AML-193 (cell line): ENCODE data around the gene CGB3.
"Not testable (repeated sequence)": the region's sequence is repeated elsewhere in the genome, so short reads cannot be mapped to it uniquely, and the experiment has no call there.

ENCODE experiments used
- DNase-seq, 2 experiments: peaks; one replicate each; lab custom pipeline; 2025; lab: John Stamatoyannopoulos, UW

Gene CGB3

DNA sequence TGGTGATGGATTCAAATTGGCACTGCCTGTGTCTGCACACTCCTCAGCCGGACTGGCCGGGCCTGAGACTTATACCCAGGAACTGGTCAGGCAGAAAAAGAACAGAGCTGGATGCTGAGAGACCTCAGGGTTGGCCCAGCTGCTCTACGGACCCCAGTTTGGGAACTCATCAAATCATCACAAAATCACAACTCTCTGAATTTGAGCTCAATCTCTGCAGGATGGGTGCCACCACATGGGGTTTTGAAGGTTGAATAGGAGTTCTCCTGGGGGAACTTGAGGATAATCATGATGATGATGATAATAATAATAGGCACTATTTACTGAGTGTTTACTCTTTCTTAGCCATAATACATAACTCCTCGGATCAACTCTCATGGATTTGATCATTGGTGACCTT, 18.5 kb upstream of the CGB3 start:
- not testable (repeated sequence) for DNase-seq

DNA sequence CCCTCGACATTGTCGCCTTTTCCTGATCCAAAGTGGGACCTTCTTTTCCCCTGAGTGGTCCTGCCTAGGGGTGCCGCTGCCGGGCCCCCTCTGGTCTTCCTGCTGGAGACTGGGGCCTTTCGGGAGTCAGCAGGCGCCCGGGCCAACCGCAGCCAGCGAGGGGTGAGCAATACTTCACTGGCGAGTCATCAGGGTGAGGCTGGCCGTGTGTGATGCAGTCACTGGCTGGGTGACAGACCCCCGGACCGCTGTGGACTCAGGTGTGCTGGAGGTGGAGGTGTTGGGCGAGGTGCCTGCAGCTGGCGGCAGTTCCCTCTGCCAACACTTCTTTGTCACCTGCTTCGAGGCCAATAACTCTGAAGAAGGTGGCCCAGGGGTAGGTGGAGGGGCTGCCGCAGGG, 18.0 kb upstream of the CGB3 start:
- DNase-seq: no peak

DNA sequence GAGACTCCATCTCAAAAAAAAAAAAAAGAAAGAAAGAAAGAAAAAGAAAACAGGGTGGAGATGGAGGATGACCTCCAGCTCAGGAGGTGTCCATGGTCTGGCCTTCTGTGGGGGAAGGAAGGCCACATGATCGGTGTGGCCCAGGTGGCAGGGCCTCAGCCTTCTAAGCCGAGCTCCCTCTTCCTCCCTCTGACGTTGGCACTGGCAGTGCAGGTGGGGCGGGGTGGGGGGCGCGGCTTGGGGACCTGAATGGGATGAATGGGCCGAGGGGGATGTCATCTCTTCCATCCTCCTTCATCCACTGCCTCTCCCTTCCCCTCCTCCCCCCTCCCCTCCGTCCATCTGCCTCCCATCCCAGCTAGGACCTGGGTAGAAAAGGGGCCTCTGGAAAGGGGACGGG, 15.6 kb upstream of the CGB3 start:
- not testable (repeated sequence) for DNase-seq

DNA sequence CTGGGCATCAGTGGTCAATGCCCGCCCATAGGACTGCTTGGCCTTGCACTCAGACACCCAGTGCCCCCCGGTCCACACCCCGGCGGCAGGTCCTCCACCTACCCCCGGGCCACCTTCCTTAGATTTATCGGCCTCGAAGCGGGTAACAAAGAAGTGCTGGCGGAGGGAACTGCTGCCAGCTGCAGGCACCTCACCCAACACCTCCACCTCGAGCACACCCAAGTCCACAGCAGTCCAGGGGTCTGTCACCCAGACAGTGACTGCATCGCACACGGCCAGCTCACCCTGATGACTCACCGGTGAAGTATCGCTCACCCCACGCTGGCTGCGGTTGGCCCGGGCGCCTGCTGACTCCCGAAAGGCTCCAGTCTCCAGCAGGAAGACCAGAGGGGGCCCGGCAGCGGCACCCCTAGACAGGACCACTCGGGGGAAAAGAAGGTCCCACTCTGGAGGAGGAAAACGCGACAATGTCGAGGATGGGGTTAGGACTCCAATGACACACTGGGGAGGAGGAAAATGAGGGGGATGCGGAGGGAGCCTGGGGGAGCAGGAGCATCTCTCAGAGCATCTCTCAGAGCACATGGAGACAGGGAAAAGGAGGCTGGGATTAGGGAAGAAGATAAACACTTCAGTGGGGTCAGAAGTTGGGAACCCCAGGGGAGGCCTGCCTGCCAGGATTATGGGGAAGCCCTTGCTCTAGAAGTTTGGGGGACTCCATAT, 14.6 kb upstream of the CGB3 start:
- DNase-seq: not testable (repeated sequence)

DNA sequence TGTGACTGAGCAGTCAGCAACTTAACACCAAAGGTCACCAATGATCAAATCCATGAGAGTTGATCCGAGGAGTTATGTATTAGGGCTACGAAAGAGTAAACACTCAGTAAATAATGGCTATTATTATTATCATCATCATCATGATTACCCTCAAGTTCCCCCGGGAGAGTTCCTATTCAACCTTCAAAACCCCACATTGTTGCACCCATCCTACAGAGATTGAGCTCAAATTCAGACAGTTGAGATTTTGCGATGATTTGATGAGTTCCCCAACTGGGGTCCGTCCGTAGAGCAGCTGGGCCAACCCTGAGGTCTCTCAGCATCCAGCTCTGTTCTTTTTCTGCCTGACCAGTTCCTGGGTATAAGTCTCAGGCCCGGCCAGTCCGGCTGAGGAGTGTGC, 14.0 kb upstream of the CGB3 start:
- DNase-seq: not testable (repeated sequence)

DNA sequence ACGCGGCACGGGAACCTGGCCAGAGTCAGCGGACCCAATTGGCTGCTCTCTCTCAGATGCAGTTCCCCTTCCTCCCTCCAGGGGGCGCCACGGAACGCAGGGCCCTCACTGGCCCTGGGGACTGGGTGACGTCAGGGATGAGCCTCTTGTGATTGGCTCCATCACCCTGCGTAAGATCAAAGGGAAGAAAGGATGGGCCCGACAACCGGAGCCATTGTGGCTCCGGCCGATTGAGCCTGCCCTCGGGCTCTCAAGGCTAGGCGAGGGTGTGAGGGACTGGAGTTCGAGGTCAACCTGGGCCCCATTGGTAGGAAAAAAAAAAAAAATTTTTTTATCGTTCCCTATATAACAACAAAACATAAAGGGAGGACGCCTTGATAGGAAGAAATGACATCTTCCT, 12.7 kb upstream of the CGB3 start, which contains the start of gene CGB1:
CGB1 (minus strand) TSS at position 81 of the 400 bp plus-strand sequence. CDS start 184 bp downstream, outside the sequence.
- not testable (repeated sequence) for DNase-seq

DNA sequence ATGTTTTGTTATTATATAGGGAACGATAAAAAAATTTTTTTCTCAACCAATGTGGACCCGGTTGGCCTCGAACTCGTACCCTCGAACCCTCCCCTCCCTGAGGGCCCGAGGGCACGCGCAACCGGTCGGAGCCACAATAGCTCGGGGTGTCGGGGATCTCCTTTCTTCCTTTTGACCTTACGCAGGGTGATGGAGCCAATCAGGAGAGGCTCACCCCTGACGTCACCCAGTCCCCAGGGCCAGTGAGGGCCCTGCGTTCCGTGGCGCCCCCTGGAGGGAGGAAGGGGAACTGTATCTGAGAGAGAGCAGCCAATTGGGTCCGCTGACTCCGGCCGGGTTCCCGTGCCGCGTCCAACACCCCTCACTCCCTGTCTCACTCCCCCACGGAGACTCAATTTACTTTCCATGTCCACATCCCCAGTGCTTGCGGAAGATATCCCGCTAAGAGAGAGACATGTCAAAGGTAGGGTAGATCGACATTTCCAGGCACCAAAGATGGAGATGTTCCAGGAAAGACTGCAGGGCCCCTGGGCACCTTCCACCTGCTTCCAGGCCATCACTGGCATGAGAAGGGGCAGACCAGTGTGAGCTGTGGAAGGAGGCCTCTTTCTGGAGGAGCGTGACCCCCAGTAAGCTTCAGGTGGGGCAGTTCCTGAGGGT, 7.6 kb upstream of the CGB3 start, which contains the start of gene CGB2:
CGB2 (plus strand) TSS at position 249 of the 660 bp plus-strand sequence; CDS start at position 455, 206 bp downstream.
- not testable (repeated sequence) for DNase-seq

DNA sequence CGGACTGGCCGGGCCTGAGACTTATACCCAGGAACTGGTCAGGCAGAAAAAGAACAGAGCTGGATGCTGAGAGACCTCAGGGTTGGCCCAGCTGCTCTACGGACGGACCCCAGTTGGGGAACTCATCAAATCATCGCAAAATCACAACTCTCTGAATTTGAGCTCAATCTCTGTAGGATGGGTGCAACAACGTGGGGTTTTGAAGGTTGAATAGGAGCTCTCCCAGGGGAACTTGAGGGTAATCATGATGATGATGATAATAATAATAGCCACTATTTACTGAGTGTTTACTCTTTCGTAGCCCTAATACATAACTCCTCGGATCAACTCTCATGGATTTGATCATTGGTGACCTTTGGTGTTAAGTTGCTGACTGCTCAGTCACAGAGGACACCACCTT, 6.2 kb upstream of the CGB3 start:
- not testable (repeated sequence) for DNase-seq

DNA sequence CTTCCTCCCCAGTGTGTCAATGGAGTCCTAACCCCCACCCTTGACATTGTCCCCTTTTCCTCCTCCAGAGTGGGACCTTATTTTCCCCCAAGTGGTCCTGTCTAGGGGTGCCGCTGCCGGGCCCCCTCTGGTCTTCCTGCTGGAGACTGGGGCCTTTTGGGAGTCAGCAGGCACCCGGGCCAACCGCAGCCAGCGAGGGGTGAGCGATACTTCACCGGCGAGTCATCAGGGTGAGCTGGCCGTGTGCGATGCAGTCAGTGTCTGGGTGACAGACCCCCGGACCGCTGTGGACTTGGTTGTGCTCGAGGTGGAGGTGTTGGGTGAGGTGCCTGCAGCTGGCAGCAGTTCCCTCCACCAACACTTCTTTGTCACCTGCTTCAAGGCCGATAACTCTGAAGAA, 5.6 kb upstream of the CGB3 start:
- DNase-seq: not testable (repeated sequence)

DNA sequence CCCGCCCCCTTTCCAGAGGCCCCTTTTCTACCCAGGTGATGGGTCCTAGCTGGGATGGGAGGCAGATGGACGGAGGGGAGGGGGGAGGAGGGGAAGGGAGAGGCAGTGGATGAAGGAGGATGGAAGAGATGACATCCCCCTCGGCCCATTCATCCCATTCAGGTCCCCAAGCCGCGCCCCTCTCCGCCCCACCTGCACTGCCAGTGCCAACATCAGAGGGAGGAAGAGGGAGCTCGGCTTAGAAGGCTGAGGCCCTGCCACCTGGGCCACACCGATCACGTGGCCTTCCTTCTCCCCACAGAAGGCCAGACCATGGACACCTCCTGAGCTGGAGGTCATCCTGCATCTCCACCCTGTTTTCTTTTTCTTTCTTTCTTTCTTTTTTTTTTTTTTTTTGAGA, 4.6 kb upstream of the CGB3 start:
- DNase-seq: not testable (repeated sequence)

DNA sequence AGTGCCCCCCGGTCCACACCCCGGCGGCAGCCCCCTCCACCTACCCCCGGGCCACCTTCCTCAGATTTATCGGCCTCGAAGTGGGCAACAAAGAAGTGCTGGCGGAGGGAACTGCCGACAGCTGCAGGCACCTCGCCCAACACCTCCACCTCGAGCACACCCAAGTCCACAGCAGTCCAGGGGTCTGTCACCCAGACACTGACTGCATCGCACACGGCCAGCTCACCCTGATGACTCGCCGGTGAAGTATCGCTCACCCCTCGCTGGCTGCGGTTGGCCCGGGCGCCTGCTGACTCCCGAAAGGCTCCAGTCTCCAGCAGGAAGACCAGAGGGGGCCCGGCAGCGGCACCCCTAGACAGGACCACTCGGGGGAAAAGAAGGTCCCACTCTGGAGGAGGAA, 1.5 kb upstream of the CGB3 start:
- DNase-seq: not testable (repeated sequence)

DNA sequence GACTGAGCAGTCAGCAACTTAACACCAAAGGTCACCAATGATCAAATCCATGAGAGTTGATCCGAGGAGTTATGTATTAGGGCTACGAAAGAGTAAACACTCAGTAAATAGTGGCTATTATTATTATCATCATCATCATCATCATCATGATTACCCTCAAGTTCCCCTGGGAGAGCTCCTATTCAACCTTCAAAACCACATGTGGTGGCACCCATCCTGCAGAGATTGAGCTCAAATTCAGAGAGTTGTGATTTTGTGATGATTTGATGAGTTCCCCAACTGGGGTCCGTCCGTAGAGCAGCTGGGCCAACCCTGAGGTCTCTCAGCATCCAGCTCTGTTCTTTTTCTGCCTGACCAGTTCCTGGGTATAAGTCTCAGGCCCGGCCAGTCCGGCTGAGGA, 955 bp upstream of the CGB3 start:
- DNase-seq: not testable (repeated sequence)

DNA sequence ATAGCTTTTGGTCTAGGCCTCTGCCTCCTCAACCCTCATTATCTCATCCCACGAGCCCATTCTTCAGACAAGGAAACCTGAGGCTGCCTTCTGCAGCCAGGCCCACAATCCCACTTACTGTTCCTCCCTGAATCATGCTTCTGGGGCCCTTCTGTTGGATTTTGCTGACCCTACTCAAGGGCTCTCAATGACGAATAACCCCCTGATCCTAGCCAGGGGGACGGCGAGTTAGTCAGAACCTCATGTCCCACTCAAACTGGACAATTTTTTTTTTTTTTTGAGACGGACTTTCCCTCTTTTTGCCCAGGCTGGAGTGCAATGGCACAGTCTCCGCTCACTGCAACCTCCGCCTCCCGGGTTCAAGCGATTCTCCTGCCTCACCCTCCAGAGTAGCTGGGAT, 2.0 kb downstream of the CGB3 start:
- no peak for DNase-seq

DNA sequence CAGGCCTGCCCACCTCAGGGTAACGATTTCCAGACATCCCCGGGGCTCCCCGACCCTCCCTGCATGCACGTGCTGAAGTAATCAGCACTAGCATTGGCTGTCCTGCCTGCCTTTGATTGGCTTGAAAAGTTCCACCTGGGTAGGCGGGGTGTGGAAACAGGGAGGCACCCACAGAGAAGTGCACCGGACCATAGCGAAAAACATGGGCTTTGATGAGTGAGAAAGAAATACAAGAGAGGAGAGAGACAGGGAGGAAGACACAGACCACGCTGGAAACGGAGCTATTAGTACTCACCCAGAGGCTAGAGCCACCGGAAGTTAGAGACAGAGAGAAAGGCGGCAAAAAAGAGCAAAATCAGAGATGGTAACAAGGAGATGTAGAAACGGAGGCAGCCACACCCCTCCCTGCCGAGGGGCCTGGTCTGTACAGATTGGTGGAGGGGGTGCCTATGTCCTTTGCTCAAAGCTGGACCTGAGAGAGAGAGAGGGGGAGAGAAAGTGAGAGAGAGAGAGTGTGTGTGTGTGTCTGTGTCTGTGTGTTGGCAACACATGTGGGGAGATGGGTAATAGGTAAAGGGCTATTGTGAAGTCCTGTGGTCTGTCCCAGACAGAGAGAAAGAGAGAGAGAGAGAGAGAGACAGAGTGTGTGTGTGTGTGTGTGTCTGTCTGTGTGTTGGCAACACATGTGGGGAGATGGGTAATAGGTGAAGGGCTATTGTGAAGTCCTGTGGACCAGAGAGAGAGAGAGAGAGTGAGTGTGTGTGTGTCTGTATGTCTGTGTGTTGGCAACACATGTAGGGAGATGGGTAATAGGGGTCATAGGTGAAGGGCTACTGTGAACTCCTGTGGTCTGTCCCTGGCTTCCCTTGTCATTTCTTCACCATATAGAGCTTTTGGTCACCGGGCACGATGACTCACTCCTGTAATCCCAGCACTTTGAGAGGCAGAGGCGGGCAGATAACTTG, 2.9 kb downstream of the CGB3 start:
- peak in 1 of 2 experiments; percentile 29 for DNase-seq

DNA sequence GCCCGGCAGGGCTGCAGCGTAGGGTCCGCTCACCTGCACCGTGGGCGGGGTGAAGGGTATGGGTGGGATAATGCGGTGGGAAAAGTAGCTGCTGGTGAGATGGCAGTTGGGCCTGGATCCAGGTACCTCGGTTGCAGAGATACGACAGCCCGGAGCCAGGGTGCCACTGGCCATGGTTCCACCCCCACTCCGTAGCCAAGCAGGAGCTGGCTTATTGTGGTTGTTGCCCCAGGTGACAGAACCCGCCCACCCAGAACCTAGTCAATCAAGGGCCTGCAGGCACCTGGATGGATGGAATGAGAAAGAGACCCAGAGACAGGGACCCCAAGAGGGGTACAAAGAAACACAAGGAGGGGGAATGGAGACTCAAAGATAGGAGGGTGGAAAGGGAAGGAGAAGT, 3.8 kb downstream of the CGB3 start:
- no peak for DNase-seq

DNA sequence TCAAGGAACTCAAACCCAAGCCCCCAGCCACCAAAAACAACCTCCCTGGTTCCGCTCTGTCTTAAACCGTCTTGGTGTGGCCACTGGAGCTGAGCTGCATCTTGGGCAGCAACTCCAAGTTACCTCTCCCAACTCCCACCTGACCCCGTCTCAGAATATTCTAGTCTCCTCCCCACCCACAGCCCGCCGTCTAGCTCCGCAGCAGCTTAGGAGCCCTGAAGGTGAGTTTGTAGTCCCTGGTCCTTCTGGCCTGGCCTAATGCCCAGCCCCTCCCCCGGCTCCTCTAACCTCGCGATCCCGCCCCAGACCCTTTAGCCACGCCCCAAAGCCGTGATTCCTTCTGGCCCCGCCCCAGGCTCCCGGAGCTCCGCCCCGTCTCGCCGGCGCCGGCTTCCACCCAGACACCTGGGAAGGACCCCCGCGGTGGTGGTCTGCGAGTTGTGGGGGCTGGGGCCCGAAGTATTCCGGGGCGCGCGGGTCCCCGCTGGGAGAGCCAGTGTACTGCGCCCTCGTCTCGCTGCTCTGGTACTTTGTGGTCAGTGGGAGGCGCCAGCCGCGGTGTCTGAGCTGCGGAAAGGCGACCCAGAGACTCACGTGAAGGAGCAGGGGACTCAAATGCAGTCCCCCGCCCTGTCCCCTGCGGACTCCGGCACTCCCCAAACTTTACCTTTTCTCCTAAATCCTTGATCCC, 4.7 kb downstream of the CGB3 start:
- DNase-seq: no peak

DNA sequence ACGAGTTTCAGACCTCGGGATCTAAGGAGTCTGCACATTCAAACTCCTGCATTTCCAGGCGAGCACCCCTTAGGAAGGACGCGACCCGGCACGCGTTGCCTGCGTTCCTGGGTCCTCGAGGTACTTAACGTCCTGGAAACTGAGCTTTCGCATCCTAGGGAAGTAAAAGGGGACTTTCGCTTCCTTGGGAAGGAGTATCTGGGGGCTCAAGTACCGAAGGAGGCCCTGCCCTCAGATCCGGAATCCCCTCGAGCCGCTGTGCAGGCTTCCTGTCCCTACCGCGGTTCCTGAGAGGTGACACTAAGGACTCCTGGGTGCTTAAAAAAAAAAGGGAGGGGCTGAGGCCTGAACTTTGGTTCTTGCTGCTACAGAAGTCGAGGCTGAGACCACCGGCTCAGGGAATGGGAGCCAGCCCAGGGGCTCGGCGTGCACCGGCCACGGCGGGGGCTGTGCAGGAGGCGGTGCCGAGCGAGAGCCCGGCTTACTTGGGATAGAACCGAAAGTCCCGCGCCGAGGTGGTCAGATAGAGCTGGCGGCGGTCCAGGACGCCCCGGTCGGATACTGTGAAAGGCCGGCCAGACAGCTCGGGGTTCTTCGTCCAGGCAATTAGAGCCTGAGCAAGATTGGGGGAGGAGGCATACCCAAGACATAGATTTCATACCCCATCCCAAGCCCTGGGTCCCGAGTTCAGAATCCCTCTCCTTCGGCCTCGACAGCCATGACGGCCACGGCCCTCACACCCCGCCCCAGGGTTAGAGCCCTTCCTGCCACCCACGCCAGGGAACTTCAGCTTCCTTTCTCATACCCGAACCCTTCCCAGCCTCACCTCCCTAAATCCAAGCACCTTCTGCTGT, 5.5 kb downstream of the CGB3 start:
- DNase-seq: not testable (repeated sequence)

DNA sequence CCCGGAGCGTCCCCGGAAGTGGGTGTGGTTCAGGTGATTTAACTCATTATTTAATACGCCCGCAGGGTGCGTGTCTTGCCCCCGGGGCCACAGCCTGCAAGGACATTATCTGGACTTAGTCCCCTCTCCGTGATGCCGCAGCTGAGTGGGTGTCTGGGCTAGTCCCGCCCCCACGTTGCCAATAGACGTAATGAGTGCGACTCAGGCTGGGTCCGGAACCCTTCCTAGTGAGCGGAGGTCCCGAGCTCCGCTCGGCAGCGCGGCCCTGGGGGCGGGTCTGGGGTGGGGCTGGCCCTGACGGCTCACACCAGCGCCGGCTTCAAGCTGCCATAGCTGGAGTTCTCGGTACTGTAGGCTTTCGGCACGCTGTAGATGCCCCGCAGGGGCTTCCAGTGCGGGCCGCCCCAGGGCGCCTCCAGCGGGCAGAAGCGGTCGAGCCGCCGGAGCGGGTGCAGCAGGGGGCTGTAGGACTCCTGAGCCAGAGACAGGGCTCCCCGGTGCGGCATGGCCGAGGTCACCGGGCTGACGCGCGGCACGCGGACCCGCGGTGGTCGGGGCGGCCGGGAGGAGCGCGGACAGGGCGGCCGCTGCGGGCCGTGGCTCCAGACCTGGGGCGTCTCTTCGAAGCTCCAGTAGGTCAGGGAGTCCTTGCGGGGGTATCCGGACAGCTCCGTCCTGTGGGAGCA, 6.3 kb downstream of the CGB3 start:
- DNase-seq: no peak

DNA sequence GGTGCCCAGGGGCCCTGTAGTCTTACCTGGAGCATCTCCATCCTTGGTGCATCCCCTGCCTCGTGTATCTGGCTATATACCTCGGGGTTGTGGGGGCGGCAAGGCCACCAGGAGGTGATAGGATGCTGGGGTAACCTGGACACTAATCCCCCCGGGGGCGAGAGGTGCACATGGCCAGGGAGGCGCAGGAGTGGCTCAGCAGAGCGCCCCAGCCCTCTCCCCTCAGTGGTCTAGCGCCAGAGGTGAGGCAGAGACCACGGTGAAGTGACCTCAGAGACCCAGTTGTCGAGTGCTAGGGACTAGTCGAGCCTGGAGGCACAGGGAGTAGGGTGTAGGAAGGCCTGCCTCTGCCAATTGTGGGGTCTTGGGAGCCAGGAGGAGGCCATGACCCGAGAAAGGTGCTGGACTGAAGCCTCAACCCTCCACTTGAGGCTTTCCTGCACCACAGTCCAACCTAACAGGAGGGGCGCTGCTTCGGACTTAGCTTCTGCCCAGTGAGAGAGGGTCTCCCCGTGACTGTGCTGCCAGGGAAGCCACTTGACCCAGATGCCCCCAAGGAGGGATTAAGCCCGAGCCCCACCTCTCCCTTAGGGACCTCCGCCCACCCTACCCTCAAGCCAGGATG, 7.0 kb downstream of the CGB3 start, which contains the start of gene LHB:
LHB (minus strand) TSS at position 51 of the 625 bp plus-strand sequence; CDS start at position 41, 10 bp downstream.
- DNase-seq: no peak
